Central memory CD8-positive, alpha-beta T cell (primary cell): ENCODE measurements around the gene CYSLTR2.
A peak's percentile ranks its signal among the peaks of the same experiment; 100 is the strongest.

Experiments
- ATAC-seq: fragments of 150-1000 bp; cut with Tn5 transposase; replicated peaks from 2 replicates; pipeline ENCODE4 v1.10.0; 2022; ENCODE audit warnings: mild to moderate bottlenecking, moderate FRiP score, moderate number of reproducible peaks; ENCODE audit not compliant: poor library complexity, severe bottlenecking; ENCODE audit errors: extremely low read depth
- DNase-seq, 2 donors: peaks; one replicate each; pipeline ENCODE4 v3.0.0; 2021; ENCODE audit warnings: low spot score in 2 of 2
- H3K27ac Mint-ChIP-seq: one replicate; pipeline ENCODE4 v1.8.0; 2022; ENCODE audit warnings: low read depth, mild to moderate bottlenecking, moderate library complexity, mixed read lengths
- H3K27me3 Mint-ChIP-seq: one replicate; pipeline ENCODE4 v1.8.0; 2022; ENCODE audit warnings: mixed read lengths
- H3K36me3 Mint-ChIP-seq: one replicate; pipeline ENCODE4 v1.8.0; 2022; ENCODE audit warnings: mild to moderate bottlenecking, moderate library complexity, mixed read lengths; ENCODE audit not compliant: insufficient read depth
- H3K4me1 Mint-ChIP-seq: one replicate; pipeline ENCODE4 v1.8.0; 2022; ENCODE audit warnings: mixed read lengths
- H3K4me3 Mint-ChIP-seq: one replicate; pipeline ENCODE4 v1.8.0; 2022; ENCODE audit warnings: mild to moderate bottlenecking, moderate library complexity, mixed read lengths
- H3K9me3 Mint-ChIP-seq: one replicate; pipeline ENCODE4 v1.8.0; 2022; ENCODE audit warnings: mixed read lengths

Gene CYSLTR2

GRCh38 chr13:48735571-48735970 lies 81.8 kb downstream of the CYSLTR2 start:
- Mint-ChIP-seq H3K9me3 (no peaks in the 10 kb centered on the region), H3K27me3 (no peaks in the 10 kb centered on the region), H3K27ac (no peak overlapping the region), H3K4me1 (no peaks in the 10 kb centered on the region), H3K36me3 (no peaks in the 10 kb centered on the region), H3K4me3 (no peak overlapping the region)
- no peak for ATAC-seq
- no peak for DNase-seq

- H3K36me3 Mint-ChIP-seq: no peaks in the 10 kb centered on the region
- DNase-seq (no peak), ATAC-seq (no peak)
- H3K27ac Mint-ChIP-seq: no peak overlapping the region
- H3K27me3 Mint-ChIP-seq: no peaks in the 10 kb centered on the region
- no peaks in the 10 kb centered on the region for H3K9me3 Mint-ChIP-seq
- H3K4me1 Mint-ChIP-seq: no peaks in the 10 kb centered on the region
- no peak overlapping the region for H3K4me3 Mint-ChIP-seq
These were observed 84.0 kb downstream of the CYSLTR2 start for GRCh38 chr13:48737689-48738088.

- H3K4me3 Mint-ChIP-seq: no peak overlapping the region
- H3K36me3 Mint-ChIP-seq: no peaks in the 10 kb centered on the region
- no peaks in the 10 kb centered on the region for H3K9me3 Mint-ChIP-seq
- DNase-seq (no peak), ATAC-seq (no peak)
- no peak overlapping the region for H3K27ac Mint-ChIP-seq
- H3K27me3 Mint-ChIP-seq: peaks cover 1% of the 10 kb centered on the region
- no peaks in the 10 kb centered on the region for H3K4me1 Mint-ChIP-seq
These were observed 84.6 kb downstream of the CYSLTR2 start for GRCh38 chr13:48738311-48738710.

- H3K27me3 Mint-ChIP-seq: peaks cover 9% of the 10 kb centered on the region
- ATAC-seq: no peak
- DNase-seq: no peak
- H3K9me3 Mint-ChIP-seq: no peaks in the 10 kb centered on the region
- no peak overlapping the region for H3K4me3 Mint-ChIP-seq
- H3K27ac Mint-ChIP-seq: no peak overlapping the region
- no peaks in the 10 kb centered on the region for H3K4me1 Mint-ChIP-seq
- H3K36me3 Mint-ChIP-seq: no peaks in the 10 kb centered on the region
These were observed 85.7 kb downstream of the CYSLTR2 start for GRCh38 chr13:48739386-48739964.

GRCh38 chr13:48741377-48741776 lies 87.6 kb downstream of the CYSLTR2 start:
- DNase-seq: no peak
- H3K9me3 Mint-ChIP-seq: no peaks in the 10 kb centered on the region

GRCh38 chr13:48746821-48747220 lies 93.1 kb downstream of the CYSLTR2 start:
- Mint-ChIP-seq H3K36me3 (peaks cover 2% of the 10 kb centered on the region), H3K4me1 (peaks cover 8% of the 10 kb centered on the region), H3K27me3 (peaks cover 9% of the 10 kb centered on the region), H3K27ac (no peak overlapping the region), H3K9me3 (no peaks in the 10 kb centered on the region), H3K4me3 (no peak overlapping the region)
- DNase-seq: no peak
- no peak for ATAC-seq

More at GRCh38 chr13:48741377-48741776, 87.6 kb downstream of the CYSLTR2 start:
- no peak overlapping the region for H3K4me3 Mint-ChIP-seq
- no peaks in the 10 kb centered on the region for H3K36me3 Mint-ChIP-seq
- no peaks in the 10 kb centered on the region for H3K4me1 Mint-ChIP-seq
- peaks cover 9% of the 10 kb centered on the region for H3K27me3 Mint-ChIP-seq
- no peak for ATAC-seq
- no peak overlapping the region for H3K27ac Mint-ChIP-seq

- Mint-ChIP-seq H3K4me1 (peaks cover 8% of the 10 kb centered on the region), H3K27me3 (peaks cover 4% of the 10 kb centered on the region), H3K27ac (no peak overlapping the region), H3K36me3 (peaks cover 2% of the 10 kb centered on the region), H3K9me3 (no peaks in the 10 kb centered on the region), H3K4me3 (no peak overlapping the region)
- DNase-seq (no peak), ATAC-seq (no peak)
These were observed 95.0 kb downstream of the CYSLTR2 start for GRCh38 chr13:48748681-48749080.

- peak overlapping the region; percentile 76 for H3K27ac Mint-ChIP-seq
- peaks cover 2% of the 10 kb centered on the region for H3K36me3 Mint-ChIP-seq
- H3K27me3 Mint-ChIP-seq: no peaks in the 10 kb centered on the region
- no peaks in the 10 kb centered on the region for H3K9me3 Mint-ChIP-seq
- DNase-seq (no peak), ATAC-seq (no peak)
- peaks cover 8% of the 10 kb centered on the region for H3K4me1 Mint-ChIP-seq
- peak overlapping the region; percentile 68 for H3K4me3 Mint-ChIP-seq
These were observed 95.4 kb downstream of the CYSLTR2 start for GRCh38 chr13:48749144-48749543.

- H3K4me1 Mint-ChIP-seq: peaks cover 8% of the 10 kb centered on the region
These were observed 96.2 kb downstream of the CYSLTR2 start for GRCh38 chr13:48749699-48750473.

GRCh38 chr13:48750588-48751383 lies 97.1 kb downstream of the CYSLTR2 start:
- no peak overlapping the region for H3K4me3 Mint-ChIP-seq
- no peak overlapping the region for H3K27ac Mint-ChIP-seq
- no peaks in the 10 kb centered on the region for H3K9me3 Mint-ChIP-seq

More at GRCh38 chr13:48749699-48750473, 96.2 kb downstream of the CYSLTR2 start:
- Mint-ChIP-seq H3K4me3 (peak overlapping the region; percentile 68), H3K27me3 (no peaks in the 10 kb centered on the region), H3K27ac (peak overlapping the region; percentile 76), H3K36me3 (peaks cover 2% of the 10 kb centered on the region), H3K9me3 (no peaks in the 10 kb centered on the region)
- peak in 1 of 2 donors; percentile 12 for DNase-seq
- ATAC-seq: peak; percentile 71

GRCh38 chr13:48760626-48761025 lies 106.9 kb downstream of the CYSLTR2 start:
- no peak overlapping the region for H3K27ac Mint-ChIP-seq
- no peak for ATAC-seq
- H3K36me3 Mint-ChIP-seq: no peaks in the 10 kb centered on the region
- H3K4me1 Mint-ChIP-seq: no peaks in the 10 kb centered on the region
- no peak for DNase-seq
- peaks cover 23% of the 10 kb centered on the region for H3K9me3 Mint-ChIP-seq
- H3K4me3 Mint-ChIP-seq: no peak overlapping the region
- peaks cover 16% of the 10 kb centered on the region for H3K27me3 Mint-ChIP-seq

More at GRCh38 chr13:48750588-48751383, 97.1 kb downstream of the CYSLTR2 start:
- DNase-seq: no peak
- Mint-ChIP-seq H3K36me3 (peaks cover 2% of the 10 kb centered on the region), H3K27me3 (no peaks in the 10 kb centered on the region), H3K4me1 (peaks cover 8% of the 10 kb centered on the region)
- no peak for ATAC-seq
